COLO668 (cell line): ENCODE measurements around the gene MAJIN.
A peak's percentile ranks its signal among the peaks of the same experiment; 100 is the strongest.

Experiments
- DNase-seq: peaks from one replicate; lab custom pipeline; 2025; ENCODE audit not compliant: unreplicated experiment; lab: John Stamatoyannopoulos, UW

MAJIN gene

DNA sequence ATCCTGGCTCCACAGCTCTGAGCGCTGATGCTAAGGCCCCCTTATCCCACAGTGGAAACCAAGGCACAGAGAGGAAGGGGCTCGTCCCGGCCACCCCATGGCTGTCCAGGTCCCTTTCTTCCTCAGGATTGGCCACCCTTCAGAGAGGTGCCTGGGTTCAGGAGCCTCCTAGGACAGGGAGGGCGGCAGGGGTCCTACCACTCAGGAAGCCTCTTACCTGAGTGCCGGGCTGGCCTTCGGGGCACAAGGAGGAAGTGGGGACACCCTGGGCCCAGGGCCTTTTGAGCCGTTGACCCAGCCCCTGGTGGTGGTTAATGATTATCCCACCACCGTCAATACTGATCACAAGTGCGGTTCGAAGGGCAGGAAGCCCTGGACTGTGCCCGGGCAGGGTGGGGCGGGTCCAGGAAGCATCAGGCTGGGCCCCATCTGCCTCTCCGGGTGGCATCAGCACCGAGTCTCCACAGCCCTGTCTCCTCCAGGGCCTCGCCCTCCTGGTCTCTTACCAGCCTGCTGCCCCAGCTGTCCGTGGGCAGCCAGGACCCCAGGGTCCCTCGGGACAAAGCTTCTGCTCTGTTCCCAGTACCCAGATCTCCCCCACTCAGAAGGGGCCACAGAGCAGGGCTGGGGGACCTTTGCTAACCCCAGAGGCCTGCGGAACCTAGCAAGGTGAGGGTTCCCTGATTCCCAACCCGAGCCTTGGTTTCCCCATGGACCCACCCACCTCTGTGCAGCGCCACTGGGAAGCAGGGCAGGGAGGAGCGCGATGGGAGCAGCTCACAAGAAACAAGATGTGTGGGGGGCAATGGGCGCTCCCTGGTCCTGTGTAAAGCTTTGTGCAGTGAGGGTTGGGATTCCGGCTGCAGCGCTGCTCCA, 78.5 kb downstream of the MAJIN start:
- peak; percentile 91 for DNase-seq

DNA sequence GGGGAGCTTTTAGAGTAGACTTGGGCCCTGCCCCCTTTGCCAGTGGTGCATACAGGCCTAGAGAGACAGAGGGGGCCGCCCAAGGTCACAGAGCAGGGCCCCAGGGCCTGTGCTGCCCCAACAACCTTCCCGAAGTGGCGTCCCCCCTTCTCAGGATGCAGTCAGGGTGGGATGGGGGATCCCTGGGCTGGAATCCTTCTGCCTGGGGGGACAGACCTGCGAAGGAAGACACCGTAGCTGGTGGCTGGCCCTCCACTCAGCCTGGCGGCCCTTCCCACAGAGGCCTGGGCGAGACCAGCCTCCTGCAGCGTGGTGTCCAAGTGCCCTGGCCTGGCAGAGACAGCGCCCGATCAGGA, 79.1 kb downstream of the MAJIN start:
- peak; percentile 34 for DNase-seq

DNA sequence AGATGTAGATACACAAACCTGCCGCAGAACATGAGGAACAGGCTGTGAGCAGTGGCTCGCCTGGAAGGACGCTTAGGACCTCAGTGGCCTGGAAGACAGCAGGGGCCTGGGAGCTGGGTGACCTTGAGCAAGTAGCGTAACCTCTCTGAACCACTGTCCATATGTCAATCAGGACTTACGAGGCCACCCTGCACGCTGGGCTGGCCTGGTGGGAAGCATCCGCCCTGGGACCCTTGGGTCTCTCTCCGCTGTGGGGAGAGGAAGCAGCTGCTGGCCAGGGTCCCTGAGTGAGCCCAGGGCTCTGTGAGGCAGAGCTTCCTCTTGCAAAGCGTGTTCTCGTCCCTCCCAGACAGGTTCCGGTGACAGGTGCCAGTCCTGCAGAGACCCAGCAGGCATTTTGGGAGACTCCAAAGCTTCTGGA, 79.5 kb downstream of the MAJIN start:
- DNase-seq = peak; percentile 55

- DNase-seq = no peak
These were observed 80.0 kb downstream of the MAJIN start for GRCh38 chr11:64891880-64892279.

DNA sequence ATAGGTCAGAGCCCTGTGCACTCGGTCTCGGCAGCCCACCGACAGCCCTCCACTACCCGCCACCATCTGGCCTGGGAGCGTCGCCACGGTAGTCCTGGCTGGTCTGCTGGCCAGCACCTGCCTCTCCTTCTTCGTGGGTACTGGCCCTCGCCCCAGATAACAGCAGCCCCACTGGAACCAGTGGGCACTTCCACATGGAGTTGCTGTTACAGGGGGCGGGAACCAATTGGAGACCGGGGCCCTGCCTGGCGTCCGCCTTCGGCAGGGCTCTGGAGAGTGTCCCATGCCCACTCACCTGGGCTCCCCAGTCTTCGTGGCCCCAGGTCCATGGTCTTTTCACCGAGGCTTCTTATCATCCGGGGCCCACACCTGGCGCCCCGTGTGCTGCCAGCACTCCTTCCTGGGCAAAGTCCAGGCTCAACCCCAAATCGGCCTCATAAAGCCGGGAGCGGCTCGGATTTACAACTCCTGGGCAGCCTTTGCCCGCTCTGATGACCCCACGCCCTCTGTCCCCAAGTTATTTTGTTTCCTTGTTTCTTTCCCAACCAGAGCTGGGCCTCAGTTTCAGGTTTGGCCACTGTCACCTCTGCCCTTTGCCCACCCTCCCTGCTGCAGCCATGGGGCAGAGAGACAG, 80.6 kb downstream of the MAJIN start:
- DNase-seq = peak; percentile 39

DNA sequence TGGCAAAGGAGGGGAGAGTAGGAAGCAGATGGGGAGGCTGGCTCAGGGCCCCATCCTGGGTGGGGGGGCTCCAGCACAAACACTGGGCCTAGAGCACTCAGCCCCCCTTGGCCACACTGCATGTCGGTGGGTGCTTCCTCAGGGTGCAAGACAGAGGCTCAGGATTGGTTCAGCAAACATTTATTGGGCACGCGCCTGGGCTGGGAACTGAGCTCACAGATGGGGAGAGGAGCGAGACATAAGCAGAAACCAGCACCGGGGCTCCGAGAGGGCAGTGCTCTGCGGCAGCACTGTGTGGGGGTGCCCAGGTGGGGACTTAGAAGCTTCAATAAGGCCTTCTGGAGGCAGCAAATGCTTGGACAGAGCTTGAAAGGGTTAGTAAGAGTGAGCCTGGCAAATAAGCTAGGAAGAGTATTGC, 81.4 kb downstream of the MAJIN start:
- DNase-seq = no peak

DNA sequence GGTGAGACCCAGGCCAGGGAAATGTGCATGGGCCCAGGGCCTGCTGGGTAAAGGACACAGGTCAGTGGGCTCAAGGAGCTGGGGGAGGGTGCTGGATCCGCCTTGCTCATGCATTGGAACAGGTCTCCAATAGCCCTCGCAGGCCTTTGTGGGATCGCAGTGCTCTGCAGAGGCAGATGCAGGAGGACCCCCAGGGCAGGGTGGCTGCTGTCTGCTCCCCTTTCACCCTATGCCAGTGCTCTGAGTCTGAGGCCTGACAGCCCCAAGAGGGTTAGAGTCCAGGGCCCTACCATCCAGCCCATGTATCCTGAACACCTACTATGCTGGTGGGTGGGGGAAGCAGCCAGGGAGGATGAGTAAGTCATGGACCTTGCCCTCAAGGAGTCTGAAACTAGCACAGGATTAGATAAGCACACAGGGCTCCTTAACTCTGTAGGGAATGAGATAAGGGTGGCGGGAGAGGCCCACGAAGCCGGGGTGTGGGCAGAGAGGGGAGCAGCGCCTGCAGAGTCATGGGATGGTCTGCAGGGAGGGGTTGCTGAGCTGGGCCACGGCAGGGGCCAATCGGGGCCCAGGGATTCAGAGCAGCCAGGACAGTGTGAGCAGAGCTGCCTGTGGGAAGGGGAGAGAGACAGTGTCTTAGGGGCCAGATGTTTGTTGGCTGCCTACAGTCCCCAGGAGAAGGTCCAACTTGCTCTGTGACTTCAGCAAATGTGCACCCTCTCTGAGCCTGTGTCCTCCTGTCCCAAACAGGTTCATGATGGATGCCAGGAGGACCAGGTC, 83.0 kb downstream of the MAJIN start:
- DNase-seq = no peak

- DNase-seq = no peak
These were observed 83.5 kb downstream of the MAJIN start for GRCh38 chr11:64888406-64888728.
